AG08396 (cell line): Measurements from ENCODE around the gene NHSL1.
A peak's percentile ranks its signal among the peaks of the same experiment; 100 is the strongest.

ENCODE experiments used
- DNase-seq: peaks from one replicate; pipeline ENCODE4 v3.0.0; 2012; ENCODE audit warnings: low spot score, mixed read lengths

The NHSL1 gene, protein sequence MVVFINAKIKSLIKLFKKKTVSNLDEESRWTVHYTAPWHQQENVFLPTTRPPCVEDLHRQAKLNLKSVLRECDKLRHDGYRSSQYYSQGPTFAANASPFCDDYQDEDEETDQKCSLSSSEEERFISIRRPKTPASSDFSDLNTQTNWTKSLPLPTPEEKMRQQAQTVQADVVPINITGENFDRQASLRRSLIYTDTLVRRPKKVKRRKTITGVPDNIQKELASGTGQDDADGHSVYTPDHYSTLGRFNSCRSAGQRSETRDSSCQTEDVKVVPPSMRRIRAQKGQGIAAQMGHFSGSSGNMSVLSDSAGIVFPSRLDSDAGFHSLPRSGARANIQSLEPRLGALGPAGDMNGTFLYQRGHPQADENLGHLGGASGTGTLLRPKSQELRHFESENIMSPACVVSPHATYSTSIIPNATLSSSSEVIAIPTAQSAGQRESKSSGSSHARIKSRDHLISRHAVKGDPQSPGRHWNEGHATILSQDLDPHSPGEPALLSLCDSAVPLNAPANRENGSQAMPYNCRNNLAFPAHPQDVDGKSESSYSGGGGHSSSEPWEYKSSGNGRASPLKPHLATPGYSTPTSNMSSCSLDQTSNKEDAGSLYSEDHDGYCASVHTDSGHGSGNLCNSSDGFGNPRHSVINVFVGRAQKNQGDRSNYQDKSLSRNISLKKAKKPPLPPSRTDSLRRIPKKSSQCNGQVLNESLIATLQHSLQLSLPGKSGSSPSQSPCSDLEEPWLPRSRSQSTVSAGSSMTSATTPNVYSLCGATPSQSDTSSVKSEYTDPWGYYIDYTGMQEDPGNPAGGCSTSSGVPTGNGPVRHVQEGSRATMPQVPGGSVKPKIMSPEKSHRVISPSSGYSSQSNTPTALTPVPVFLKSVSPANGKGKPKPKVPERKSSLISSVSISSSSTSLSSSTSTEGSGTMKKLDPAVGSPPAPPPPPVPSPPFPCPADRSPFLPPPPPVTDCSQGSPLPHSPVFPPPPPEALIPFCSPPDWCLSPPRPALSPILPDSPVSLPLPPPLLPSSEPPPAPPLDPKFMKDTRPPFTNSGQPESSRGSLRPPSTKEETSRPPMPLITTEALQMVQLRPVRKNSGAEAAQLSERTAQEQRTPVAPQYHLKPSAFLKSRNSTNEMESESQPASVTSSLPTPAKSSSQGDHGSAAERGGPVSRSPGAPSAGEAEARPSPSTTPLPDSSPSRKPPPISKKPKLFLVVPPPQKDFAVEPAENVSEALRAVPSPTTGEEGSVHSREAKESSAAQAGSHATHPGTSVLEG (N-terminal part only)

DNA sequence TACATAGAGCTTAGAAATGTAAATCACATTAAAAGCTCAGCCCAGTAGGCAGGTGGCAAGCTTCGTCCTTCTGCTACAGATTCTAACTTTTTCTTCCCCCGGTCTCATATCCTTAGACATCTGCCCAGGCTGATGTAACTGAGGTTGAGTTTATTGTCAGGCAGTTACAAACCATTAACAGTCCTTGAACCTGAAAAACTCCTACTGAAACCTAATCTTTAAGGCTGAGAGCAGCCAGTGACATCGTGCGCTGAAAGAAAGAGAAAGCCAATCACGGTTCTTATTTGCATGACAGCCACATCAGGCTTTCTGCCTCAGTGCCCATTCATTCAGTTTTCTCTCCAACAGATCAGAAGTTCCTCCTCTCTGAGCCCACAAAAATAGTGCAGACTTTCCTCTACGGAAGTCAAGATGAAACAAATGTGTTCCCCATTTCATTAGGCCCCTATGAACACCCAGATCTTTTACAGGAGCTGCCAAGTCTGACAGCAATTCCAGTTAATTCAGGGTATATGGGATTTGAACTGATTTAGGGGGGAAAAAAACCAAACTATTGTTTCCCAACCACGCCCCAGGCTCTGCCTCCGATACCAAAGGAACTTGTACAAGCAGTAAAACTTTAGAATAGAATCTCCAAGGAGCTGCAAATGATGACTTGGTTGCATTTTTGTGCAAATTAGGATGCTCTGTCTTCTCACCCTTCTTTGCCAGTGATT is at the start of gene NHSL1:
NHSL1 (minus strand) TSS at position 192 of the 716 bp plus-strand sequence. CDS start 204 bp downstream, outside the sequence.
- DNase-seq: no peak

DNA sequence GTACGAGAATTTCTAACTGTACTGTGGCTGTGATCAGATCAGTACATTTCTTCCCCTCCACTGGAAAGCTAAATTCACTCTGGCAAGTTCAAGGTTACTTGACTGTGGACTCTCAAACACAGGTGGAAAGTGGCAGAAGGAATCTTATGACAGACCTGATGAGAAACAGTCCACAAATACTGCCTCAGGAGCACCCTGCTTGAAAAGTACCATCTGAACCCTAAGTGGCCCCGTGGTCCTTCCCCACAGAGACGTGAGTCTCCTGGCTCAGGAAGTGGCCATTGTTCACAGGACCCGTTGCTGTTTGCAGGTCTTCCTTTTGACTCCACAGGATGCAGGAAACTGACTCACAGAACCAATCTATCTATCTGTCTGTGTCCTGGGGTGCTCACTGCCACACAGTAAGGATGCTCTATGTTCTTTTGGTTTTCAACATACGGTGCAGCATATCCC is 47.5 kb upstream of the NHSL1 start:
- DNase-seq: no peak

DNA sequence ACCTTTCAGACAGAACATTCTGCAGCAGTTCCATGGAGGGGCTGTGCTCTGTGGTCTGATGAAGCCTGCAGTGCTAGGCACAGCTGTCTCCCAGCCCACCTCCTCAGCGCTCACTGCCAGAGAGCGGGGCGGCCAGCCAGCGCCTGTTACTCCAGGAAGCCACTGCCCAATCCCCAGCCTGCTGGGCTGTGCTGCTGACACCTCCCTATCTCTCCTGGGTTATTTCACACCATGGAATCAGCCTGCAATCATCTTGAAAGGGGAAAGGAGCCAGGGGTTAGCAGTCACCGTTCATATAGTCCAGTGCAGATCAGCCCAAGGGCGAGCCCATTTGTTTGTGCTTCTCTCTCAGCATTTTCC is 46.3 kb upstream of the NHSL1 start:
- peak; percentile 45 for DNase-seq

DNA sequence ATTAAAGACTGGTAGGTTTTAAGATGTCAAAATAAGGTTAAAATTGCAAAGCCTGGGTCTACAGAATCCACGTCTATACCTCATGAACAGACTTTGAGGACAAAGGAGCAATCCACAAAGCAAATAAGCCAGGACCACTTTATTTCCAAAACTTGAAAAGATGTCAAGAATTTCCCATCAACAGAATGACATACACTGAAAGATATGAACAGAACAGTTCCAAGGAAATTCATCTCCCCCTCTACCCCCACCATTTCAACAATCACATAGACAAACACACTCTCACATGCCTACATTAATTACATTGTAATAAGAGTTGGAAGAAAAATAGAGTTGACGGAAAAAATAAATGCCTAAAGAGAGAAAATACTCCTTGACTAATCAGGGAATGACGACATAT is 45.2 kb upstream of the NHSL1 start:
- DNase-seq: no peak

DNA sequence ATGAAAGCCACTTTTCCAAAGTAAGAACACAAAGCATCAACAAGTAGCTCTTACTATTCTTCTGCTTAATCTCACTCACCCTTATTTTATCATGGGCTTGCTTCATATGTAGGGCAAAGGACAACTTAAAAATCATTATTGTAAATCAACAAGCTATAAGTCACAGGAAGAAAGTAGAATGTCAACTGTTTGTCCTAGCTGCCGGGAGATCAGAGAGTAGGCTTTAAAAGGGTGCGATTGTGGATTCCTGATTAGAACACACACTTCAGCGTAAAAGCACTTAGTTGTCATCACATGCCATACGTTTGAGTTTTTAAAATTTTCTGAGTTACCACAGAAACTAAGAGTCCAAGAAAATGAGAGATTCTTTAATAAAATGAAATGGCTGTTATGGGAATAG is 44.4 kb upstream of the NHSL1 start:
- DNase-seq: no peak

DNA sequence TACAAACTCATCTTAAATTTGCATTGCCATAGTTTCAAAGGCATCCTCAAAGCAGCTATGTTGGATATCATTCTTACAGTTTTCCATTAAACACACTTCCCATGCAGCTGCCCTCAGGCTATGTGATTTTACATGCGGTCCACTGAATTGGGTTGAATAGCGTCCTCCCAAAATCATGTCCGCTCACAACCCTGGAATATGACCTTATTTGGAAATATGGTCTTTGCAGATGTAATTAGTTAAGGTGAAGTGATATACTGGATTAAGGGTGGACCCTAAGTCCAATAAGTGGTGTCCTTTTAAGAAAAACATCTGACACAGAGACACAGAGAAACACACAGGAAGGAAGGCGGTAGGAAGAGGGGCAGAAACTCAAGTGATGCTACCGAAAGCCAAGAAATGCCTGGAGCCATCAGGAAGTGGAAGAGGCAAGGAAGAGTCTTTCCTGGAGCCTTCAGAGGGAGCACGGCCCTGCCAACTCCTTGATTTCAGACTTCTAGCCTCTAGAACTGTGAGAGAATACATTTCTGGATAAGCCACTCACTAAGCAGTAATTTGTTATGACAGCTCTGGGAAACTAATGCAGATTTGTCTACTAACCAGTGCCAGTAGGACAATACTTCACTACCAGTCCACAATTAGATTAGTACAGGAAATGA is 42.7 kb upstream of the NHSL1 start:
- DNase-seq: no peak

DNA sequence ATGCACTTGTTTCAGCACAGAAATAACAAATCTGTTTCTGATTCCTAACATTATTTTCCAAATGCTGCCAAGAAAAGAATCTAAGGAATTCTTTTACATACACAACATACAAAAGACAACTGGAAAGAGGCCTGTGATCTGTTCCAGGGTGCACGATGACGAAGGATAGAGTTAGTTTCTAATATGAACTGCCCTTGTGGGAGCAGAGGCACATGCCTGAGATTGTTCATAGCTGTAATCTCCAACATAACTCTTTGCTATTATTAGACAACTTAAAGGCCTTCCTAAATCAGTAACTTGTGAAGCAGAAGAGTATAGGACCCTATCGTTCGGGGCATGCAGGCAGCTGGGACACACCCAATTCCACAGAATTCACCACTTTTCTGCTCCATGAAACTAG is 41.2 kb upstream of the NHSL1 start:
- DNase-seq: peak; percentile 65

DNA sequence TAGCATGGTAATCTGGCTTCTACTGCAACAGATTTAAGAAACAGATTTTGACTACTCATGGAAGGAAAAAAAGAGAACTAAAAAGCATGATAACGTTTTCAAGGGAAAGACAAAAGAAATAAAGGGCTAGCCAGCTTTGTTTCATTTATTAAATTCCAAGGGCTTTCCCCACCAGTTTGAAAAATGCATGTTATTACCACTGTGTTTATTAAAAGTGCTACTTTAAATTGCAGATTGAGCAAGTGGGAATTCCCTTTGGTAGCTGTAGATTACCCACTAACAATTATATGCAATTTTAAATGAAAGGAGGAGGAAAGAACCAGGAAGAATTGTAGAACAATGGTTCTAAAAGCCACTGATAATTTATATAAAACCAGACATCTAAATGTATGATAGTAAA is 40.6 kb upstream of the NHSL1 start:
- no peak for DNase-seq

DNA sequence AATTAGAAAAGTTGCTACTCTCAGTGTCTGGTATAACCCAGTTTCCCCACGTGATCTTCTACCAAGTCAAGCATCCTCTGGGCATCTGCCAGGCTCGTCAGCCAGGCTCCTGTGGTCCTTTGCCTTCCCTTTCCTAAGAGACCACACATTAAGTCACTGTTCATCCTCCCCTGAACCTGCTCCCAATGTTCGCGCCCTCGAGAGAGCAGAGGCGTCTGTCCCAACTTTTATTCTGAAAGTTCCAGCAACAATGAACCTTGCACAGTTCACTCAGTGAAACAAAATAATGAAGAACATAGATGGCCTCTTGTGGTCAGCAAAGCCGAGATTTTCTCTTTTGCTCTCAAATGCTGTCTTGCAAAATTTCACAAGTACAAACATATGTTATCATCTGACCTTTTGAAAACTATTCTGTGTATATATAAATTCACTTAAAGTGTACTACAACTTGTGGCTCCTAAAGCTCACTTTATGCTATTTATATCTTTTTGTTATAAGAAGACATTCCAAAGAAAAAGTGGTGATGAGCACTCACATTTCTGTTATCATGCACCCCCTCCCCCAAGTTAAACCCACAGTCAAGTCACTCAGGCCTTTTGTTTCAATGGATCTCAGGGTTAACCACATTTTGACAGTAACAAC is 39.2 kb upstream of the NHSL1 start:
- no peak for DNase-seq

DNA sequence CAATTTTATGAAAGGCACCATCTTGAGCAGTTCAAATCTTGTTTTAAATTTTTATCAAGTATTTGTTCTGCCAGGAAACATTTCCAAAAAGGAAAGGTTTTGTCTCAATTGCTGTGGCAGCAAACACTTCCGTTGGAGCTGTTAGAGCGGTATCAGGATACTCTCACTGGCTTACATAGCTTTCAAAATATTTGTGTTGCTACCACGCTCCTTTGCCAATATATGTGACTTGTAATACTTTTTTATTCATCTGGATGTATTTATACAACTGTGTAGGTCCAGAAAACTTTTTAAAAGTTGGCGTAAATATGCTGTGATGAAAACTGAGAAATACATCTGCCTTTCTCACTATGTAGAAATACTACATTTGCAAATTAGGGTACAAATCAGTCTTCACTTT is 37.8 kb upstream of the NHSL1 start:
- no peak for DNase-seq

DNA sequence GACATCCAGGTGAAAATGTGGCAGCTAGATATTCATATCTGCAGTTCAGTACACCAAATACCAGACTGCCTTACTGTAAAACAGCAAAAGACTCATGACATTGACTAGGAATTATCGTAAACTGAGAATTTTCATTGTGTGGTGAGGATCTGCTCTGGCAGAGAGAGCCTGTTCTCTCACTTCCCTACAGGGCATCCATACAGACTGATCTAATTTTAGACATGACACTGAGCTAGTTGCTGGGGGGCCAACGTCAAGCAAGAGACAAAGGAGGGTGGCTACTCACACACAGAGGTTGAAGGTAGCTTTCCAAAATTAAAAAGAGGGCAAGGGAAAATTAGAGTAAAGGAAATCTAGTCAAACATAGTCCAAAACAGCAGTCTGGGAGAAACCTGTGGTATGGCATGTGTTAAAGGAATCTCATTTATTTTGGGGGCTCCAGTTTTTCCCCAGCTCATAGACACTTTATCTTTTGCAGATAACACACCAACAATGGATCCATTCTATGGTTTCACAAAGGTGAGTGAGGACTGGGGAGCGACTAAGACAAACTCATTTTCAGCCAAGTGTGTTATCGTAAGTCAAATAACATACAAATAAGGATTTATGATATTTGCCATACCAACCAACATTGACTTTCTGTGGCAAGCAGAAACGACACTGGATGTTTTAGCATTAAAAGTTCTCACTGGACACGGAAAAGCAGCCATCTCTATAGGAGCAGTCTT is 36.6 kb upstream of the NHSL1 start:
- no peak for DNase-seq

DNA sequence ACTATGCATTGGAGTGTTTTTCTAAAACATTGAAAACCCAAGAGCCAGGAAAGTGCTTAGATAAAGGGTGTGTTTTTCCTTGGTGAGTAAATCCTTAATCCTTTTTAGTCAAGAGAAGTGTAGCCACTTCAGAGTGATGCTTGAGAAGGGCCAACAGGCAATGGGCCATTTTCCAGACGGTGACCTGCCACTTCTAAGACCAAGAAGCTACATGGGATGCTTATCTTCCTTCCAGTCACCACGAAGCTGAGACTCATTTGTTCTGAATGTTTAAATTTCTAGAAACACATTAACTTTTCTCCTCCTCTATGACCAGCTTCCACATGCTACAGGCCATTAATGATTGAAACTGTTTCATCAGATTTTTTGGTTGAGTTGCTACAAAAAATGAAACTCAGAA is 34.4 kb upstream of the NHSL1 start:
- DNase-seq: no peak

DNA sequence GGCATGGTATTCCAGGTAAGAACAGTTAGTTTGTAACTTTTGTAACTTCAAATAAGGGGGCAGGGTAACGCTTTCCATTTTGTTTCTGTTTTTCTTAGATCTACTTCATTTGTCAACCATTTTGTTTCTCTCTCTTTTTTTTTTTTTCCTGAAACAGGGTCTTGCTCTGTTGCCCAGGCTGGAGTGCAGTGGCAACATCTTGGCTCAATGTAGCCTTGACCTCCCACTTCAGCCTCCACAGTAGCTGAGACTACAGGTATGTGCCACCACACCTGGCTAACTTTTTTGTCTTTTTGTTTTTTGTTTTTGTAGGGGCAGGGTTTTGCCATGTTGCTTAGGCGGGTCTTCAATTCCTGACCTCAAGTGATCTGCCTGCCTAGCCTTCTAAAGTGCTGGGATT is 32.1 kb upstream of the NHSL1 start:
- no peak for DNase-seq

DNA sequence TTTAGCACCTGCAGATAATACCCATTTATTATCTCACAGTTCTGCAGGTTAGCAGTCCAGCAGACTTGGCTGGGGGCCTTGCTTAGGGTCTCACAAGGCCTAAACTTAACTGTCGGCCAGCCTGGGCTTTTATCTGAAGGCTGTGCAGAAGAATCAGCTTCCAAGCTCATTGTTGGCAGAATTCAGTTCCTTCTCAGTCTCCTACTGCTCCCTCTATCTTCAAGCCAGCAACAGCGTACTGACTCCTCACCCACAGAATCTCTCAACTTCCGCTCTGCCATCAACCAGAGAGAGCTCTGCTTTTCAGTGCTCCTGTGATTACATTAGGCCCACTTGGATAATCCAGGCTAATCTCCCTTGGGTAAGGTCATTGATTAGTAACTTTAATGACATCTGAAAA is 30.2 kb upstream of the NHSL1 start:
- no peak for DNase-seq

DNA sequence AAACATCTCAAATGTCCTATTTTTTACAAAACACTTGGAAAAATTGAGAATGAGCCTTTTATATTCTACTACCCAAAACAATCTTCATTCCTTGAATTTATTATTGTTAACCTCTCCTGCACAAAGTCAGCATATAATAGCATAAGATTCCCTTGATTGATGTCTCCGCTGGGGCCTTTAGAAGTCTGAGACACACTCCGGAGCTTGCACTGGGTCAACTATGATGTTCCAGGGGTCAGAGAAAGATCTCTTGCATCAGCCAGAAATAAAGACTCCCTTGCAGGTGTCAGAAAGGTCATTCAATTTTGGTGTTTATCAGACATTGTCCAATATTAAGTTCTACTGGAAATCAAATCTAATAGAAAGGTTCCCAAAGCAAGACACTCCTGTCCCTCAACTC is 29.7 kb upstream of the NHSL1 start:
- no peak for DNase-seq

DNA sequence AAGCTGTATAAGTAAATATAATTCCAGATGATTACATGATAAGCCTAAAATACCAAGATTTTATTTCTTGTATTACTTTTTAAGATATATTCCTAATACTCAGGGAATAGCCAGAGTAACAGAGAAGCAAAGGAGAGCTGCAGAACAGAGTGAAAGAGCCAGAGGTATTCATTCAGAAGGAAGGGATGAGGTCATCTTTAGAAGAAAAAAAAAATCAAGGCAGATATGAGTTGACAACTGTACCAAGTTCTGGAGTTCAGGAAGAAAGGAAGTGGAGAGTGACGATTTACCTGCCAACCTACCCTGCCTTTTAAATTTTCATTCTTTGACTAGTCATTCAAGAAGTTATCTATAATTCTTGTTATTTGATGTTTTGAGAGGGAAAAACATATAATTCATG is 28.8 kb upstream of the NHSL1 start:
- no peak for DNase-seq

DNA sequence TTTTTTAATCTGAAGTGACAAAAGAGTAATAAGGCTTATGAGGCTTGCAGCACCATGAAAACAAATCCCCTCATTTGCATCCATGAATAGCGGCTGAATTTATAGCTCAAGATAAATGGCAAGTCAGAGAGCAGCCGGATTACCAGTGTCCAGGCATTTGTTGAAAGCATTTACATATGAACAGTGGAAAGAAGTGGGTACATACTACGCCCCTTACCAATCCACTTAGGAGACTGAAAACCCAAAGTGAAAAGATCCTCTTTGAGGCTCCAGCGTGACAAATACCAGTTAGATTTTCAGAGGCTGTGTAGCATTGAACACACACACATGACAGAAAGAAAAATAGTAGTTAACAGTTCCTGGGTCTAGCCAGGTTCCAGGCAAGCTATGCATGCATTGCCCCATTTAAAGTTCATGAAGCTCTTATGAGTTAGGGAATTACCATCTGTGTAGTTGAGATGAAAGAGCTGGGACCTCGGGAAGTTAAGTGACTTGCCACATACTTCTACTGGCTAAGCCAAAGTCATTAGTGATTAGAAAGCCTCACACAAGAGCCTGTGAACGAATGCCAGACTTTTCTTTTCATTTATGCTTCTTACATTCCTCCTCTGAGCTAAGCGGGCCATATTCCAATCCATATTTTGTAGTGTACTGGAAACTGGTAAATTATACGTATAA is 28.3 kb upstream of the NHSL1 start:
- DNase-seq: no peak

DNA sequence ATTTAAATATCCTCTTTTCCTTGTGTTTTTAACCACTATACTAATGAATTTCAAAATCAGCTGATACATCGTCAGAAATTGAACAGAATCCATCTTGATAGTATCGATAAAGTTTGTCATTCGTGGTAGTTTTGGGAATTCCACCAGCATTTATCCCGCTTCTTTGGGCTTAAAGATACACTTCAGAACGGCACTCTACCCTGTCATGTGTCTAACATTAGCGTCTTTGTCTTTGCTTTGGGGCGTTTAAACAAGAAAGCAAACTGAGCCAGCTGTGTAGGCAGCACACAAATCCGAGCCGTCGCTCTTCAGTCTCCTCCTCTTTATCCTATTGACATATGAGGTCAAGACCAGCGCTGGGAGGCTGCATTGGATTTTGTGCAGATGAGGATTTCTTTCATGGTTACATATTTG is 27.5 kb upstream of the NHSL1 start:
- DNase-seq: no peak

DNA sequence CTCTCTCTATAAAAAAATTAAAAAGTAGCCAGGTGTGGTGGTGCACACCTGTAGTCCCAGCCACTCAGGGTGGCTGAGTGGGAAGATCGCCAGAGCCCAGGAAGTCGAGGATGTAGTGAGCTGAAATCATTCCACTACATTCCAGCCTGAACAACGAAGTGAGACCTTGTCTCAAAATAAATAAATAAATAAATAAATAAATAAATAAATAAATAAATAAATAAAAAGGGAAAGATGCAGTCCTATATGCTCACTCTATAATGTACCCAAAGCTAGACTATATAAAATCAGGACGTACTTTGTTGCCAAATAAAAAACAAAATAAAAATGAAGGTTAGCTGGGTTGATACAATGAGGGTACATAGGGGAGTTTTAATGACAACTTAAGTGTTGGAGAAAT is 26.1 kb upstream of the NHSL1 start:
- no peak for DNase-seq
